A549 treated with dexamethasone at 1 μM for 4 hours (cell line): ENCODE data around the gene RPL19. TPM values are rescaled to one million over a fixed set of nuclear protein-coding genes. Genes with fewer than 3 reads are reported as not detected.

Experiments
- total RNA-seq: library from RNA; stranded (reverse); fragments of 200-300 nt; extraction: Qiagen RNA extraction; gene quantifications from 5 replicates; pipeline ENCODE4 v1.2.3, GENCODE V29; 2022

Gene RPL19
- 3,906 to 4,297 TPM (median 4,013 TPM) in 5 replicates for total RNA-seq

DNA sequence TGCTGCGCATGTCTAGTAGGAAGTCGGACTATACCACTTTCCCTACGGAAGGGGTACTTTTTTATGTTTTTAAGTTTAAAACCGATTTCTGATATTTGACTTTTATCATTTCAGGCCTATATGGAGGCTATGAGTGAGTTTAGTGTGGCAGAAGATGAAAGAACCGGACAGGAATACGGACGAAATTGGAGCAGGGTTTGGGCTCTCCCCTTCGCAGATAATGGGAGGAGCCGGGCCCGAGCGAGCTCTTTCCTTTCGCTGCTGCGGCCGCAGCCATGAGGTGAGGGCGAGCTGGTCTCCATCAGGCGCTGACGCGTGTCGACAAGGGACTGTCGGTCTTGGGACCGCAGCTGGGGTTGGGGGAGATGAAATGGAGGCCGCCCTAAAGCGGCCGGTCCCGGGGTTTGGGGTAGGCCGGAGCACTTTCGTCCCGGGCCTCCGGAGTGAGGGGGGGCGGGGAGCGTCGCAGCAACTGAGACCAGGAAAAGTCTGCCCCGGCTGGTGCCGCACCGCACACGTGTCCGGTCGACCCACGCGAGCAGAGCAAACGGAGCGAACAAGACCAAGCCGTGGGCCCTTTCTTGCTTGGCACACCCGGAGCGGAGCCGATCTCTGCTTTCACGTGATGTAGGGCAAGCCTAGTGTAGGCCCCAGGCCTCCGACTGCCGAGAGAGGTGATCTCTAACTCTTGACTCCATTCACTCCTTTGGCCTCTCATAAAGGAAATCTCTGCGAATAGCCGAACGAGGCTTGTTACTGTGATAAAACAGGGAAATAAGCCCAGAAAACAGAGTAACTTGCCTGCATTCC lies at the start of gene RPL19:
RPL19 (plus strand) TSS at position 214 of the 810 bp plus-strand sequence; CDS start at position 276, 62 bp downstream.

DNA sequence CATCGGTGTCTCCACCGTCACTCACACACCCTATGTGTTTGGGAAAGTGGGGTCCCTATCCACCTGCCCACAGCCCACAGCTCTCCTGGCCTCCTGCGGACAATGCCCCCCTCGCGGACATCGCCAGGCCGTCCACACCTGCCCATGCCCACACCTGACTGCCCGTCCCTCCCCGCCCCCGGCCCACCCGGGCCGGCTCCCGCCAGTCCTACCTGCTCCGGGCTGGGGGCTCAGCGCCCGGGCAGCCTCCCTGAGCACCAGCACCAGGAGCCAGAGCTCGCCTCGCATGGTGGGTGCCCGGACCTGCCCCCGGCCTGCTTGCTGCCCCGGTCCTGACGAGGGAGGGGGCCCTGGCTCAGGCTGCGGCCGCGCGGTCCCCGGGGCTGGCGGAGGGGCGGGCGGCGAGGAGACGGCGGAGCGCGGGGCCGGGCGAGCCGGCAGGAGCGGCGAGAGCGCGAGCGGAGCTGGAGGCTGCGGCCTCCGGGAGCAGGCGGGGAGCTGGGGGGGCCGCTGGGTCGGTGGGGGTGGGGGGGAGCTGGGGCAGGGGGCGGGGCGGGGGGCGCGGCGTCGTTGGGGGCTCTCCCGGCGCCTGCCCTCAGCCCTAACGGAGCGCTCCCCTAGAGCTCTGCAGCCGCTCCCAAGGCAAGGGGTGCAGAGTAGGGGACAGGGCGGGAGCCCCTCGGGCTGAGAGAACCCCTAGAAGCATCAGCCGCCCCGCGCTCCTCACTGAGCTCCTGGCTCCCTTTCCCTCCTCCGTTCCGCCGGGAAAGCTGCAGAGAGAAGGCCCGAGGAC lies 48.7 kb upstream of the RPL19 start, which contains the start of gene PLXDC1:
PLXDC1 (minus strand) TSS at position 488 of the 793 bp plus-strand sequence; CDS start at position 288, 200 bp downstream.

DNA sequence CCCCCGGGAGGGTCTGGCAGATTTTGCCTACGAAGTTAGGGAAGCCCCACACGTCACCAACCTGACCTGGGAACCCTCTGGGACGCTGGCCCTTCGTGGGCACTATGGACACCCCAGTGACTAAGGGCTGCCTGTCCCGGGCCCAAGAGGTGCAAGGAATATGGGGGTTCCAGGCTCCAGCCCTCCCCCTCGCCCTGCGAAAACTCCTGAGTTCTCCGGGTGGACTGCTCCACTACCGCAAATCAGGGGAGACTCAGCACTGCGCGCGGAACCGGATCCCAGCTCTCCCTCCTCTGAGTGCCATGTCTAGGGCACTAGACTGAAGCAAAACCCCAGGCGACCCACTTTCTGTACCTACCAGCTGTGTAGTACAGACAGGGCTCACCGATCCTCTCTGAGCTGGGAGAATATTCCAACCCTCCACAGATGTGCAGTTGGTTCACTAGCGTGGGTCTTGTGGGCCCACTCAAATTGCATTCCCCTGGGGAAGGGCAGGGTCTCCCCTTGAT lies 34.2 kb upstream of the RPL19 start, which contains the start of gene ARL5C:
ARL5C (minus strand) TSS at position 321 of the 509 bp plus-strand sequence. CDS start 401 bp downstream, outside the sequence.

DNA sequence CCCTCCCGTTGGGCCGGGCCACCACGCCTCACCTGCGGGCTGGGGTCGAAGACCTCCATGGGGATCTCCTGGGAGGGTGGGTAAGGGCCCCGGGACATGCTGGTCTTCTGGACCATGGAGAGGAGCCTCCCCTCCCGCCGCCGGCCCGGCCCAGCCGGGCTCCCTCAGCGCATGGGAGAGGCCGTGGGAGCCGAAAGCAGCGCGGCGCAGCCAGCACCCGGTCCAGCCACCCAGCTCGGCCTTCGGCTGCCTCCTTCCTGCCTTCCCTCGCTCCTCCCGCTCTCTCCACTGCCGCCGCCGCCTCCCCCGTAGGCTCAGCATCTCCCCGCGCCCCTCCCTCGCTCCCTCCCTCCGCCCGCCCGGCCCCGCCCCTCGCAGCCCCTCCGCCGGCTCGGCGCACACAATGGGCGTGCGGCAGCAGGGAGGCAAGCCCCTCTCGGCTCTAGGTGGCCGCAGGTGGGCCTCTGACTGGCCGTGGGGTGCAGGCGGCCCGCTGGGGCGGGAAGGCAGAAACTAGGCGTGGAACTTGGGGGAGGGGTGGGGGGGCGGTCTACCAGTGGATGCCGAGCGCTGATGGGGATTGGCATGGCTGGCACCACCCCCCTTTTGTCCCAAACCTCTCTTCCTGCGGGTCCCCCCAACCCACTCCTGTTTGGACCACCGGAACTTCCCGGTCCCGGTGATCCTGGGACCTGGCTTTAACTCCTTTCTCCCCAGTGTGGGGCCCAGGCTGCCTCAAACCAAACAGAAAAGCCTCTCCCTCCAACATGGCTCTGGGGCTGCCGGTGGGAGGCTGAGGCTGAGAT lies 2.5 kb upstream of the RPL19 start, which contains the start of gene CACNB1:
CACNB1 (minus strand) TSS at position 290 of the 806 bp plus-strand sequence; CDS start at position 116, 174 bp downstream.

DNA sequence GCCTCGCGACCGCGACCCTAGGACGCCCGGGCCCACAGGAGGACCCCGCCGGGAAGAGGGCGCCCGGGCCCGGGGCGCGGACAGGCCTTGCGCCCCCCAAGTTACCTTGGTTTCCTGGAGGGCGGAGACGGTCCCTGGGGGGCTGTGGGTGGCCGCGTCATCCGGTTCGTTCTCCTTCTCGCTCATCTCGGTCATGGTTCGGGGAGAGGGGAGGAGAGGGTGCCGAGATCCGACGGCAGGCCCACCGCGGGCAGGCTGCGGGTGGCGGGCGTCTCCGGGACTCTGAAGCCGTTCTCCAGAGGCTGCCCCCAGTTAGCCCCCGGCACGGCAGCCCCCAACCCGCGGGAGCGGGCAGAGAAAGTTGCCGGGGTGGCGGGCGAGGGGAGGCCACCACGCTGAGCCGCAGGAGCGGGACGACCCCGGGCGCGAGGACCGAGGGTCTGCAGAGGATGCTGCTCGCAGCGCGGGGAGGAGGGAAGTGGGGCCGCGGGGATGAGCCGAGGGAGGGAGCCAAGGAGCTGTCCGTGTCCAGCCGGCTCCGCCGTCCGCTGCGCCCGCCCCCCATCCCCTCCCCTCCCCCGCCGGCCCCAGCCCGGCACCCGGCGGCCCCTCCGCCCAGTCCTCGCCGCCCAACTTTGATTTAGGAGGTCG lies 25.4 kb downstream of the RPL19 start, which contains the start of gene STAC2:
STAC2 (minus strand) TSS at position 638 of the 651 bp plus-strand sequence; CDS start at position 195, 443 bp downstream.

Other genes starting within 250 kb of the RPL19 start
- not detected in 5 replicates for gene FBXO47, start 232.9 kb upstream of the RPL19 start, total RNA-seq
- gene PLXDC1, start 48.6 kb upstream of the RPL19 start, total RNA-seq: 0.07 to 0.32 TPM (median 0.18 TPM) in 5 replicates
- gene ARL5C, start 34.1 kb upstream of the RPL19 start, total RNA-seq: not detected in 5 replicates
- 4.1 to 7.1 TPM (median 6.2 TPM) in 5 replicates for gene CACNB1, start 2.6 kb upstream of the RPL19 start, total RNA-seq
- 4.0 to 7.1 TPM (median 6.9 TPM) in 5 replicates for gene STAC2, start 25.7 kb downstream of the RPL19 start, total RNA-seq
- 6.4 to 10.0 TPM (median 8.0 TPM) in 5 replicates for gene FBXL20, start 201.3 kb downstream of the RPL19 start, total RNA-seq